ENCODE measurements around the gene ZNF839.

ZNF839 gene
- 22.2 to 31.4 (median 27.7) reads per million in 3 donors for total RNA-seq

DNA sequence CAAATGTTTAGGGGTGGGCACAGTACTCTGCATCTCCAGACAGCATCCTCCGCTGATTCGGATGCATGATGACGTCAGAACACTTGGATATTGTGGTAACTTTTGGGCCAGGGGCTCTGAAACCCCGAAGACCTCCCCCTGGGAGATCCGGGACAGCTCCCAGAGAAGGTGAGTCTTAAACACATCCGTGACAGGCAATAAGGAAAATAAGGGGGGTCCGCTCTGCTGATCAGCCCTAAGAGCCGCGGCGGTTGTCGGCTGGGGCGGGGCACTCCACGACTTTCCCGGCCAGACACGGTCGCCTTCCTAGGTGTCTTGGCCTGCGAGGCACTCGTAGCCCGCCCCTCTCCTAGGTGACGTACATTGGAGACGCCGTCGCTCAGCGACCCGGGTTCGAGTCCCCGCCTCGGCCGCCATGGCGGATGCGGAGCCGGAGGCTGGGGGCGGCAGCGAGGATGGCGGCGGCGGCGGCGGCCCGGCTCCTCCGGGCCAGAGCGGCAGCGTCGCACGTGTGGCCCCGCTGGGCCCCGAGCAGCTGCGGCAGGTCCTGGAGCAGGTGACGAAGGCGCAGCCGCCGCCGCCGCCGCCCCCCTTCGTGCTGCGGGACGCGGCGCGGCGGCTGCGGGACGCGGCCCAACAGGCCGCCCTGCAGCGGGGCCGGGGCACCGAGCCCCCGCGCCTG, at the start of gene ZNF839:
Gene ZNF839, plus strand, starts transcription at position 396 of the 682 bp plus-strand sequence. Its CDS starts 20 bp downstream, at position 416.
- no peaks in the 10 kb centered on the region for H3K9me3 ChIP-seq (ENCODE audit: control insufficient read depth, low read length)
- peak within 1 kb of the TSS; percentile 90 for H3K27ac ChIP-seq (ENCODE audit: insufficient read depth, low read length, poor library complexity, severe bottlenecking)
- peak; percentile 84 to 90 (median 86) for DNase-seq
- H3K27me3 ChIP-seq (replicated peaks; ENCODE audit: control insufficient read depth, insufficient read depth, low read length, poor library complexity, severe bottlenecking) = no peaks in the 10 kb centered on the region
- H3K4me1 ChIP-seq (ENCODE audit: control insufficient read depth, insufficient read depth, low read length, poor library complexity, severe bottlenecking) = peaks cover 38% of the 10 kb centered on the region
- H3K4me3 ChIP-seq (ENCODE audit: insufficient read depth, low read depth, low read length, poor library complexity, severe bottlenecking) = peak within 1 kb of the TSS; percentile 56
- H3K36me3 ChIP-seq (ENCODE audit: control insufficient read depth, insufficient read depth, low read length) = no peaks in the 10 kb centered on the region

GRCh38 chr14:102272392-102272791, 47.2 kb upstream of the ZNF839 start:
- no peak overlapping the region for H3K27ac ChIP-seq (ENCODE audit: insufficient read depth, low read length, poor library complexity, severe bottlenecking)
- H3K27me3 ChIP-seq (replicated peaks; ENCODE audit: control insufficient read depth, insufficient read depth, low read length, poor library complexity, severe bottlenecking) = no peaks in the 10 kb centered on the region
- H3K36me3 ChIP-seq (ENCODE audit: control insufficient read depth, insufficient read depth, low read length) = no peaks in the 10 kb centered on the region
- no peaks in the 10 kb centered on the region for H3K4me1 ChIP-seq (ENCODE audit: control insufficient read depth, insufficient read depth, low read length, poor library complexity, severe bottlenecking)
- H3K4me3 ChIP-seq (ENCODE audit: insufficient read depth, low read depth, low read length, poor library complexity, severe bottlenecking) = no peak overlapping the region
- DNase-seq = no peak
- H3K9me3 ChIP-seq (ENCODE audit: control insufficient read depth, low read length) = no peaks in the 10 kb centered on the region

DNA sequence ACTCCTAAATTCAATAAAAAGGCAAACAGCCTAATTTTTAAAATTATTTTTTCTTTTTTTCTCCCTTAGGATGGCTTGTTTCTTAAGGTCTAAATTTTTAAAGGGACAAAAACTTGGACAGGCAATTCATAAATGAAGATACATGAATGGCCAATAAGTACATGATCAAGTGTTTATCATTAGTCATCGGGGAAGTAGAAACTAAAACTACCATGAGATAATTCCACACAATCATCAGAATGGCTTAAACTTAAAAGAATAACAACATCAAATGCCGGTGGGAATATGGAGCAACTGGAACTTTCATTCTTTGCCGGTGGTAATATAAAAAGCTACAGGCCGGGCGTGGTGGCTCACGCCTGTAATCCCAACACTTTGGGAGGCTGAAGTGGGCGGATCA, 43.7 kb upstream of the ZNF839 start:
- Histone ChIP-seq H3K4me1 (ENCODE audit: control insufficient read depth, insufficient read depth, low read length, poor library complexity, severe bottlenecking) (no peaks in the 10 kb centered on the region), H3K27ac (ENCODE audit: insufficient read depth, low read length, poor library complexity, severe bottlenecking) (no peak overlapping the region), H3K27me3 (replicated peaks; ENCODE audit: control insufficient read depth, insufficient read depth, low read length, poor library complexity, severe bottlenecking) (no peaks in the 10 kb centered on the region), H3K4me3 (ENCODE audit: insufficient read depth, low read depth, low read length, poor library complexity, severe bottlenecking) (no peak overlapping the region), H3K9me3 (ENCODE audit: control insufficient read depth, low read length) (no peaks in the 10 kb centered on the region), H3K36me3 (ENCODE audit: control insufficient read depth, insufficient read depth, low read length) (no peaks in the 10 kb centered on the region)
- DNase-seq = no peak

DNA sequence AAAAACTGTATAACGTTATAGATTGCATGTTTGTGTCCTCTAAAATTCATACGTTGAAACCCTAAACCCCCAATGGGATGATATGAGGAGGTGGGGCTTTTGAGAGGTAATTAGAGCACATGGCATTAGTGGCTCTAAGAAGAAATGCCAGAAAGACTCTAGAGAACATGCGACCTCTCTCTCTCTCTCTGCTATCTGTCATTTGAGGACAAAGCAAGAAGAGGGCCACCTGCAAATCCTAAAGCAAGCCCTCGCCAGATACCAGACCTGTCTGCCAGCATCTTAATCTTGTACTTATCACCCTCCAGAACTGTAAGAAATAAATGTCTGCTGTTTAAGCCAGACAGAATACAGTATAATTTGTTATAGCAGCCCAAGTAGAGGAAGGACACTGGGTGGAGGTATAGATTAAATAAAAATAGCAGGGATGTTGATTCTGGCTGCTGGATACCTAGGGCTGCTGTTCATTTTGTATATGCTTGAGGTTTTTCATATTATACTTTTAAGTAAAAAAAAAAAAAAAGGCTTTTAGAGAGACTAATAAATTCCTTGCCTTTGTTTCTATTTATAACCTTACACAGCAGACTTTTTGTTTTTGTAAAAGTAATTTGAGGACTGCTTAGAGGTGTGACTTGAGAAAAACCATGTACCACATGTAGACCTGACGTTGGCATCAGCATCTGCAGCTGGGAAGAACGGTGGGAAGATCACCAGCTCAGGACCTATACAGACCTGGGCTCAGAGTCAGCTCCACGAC, 41.5 kb upstream of the ZNF839 start:
- H3K27ac ChIP-seq (ENCODE audit: insufficient read depth, low read length, poor library complexity, severe bottlenecking) = no peak overlapping the region
- H3K4me1 ChIP-seq (ENCODE audit: control insufficient read depth, insufficient read depth, low read length, poor library complexity, severe bottlenecking) = no peaks in the 10 kb centered on the region
- no peak for DNase-seq

DNA sequence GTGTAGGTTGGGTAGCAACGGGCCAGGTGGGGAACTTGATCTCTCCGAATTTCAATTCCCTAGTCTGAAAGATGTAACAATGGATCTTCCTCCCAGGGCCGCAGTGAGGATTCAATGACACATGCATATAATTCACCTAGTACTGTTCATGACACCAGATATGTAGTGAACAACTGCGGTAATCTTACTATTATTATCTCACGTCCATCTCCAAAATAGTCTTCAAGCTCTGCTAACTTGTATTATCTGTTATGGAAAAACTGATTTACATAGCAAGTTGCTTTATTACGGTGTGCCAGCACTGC, 41.0 kb upstream of the ZNF839 start:
- H3K4me3 ChIP-seq (ENCODE audit: insufficient read depth, low read depth, low read length, poor library complexity, severe bottlenecking) = no peak overlapping the region
- H3K4me1 ChIP-seq (ENCODE audit: control insufficient read depth, insufficient read depth, low read length, poor library complexity, severe bottlenecking) = no peaks in the 10 kb centered on the region
- no peak overlapping the region for H3K27ac ChIP-seq (ENCODE audit: insufficient read depth, low read length, poor library complexity, severe bottlenecking)
- no peaks in the 10 kb centered on the region for H3K9me3 ChIP-seq (ENCODE audit: control insufficient read depth, low read length)
- H3K27me3 ChIP-seq (replicated peaks; ENCODE audit: control insufficient read depth, insufficient read depth, low read length, poor library complexity, severe bottlenecking) = no peaks in the 10 kb centered on the region
- no peaks in the 10 kb centered on the region for H3K36me3 ChIP-seq (ENCODE audit: control insufficient read depth, insufficient read depth, low read length)
- DNase-seq = no peak

More for the DNA sequence above, 41.5 kb upstream of the ZNF839 start:
- Histone ChIP-seq H3K9me3 (ENCODE audit: control insufficient read depth, low read length) (no peaks in the 10 kb centered on the region), H3K36me3 (ENCODE audit: control insufficient read depth, insufficient read depth, low read length) (no peaks in the 10 kb centered on the region), H3K4me3 (ENCODE audit: insufficient read depth, low read depth, low read length, poor library complexity, severe bottlenecking) (no peak overlapping the region), H3K27me3 (replicated peaks; ENCODE audit: control insufficient read depth, insufficient read depth, low read length, poor library complexity, severe bottlenecking) (no peaks in the 10 kb centered on the region)

DNA sequence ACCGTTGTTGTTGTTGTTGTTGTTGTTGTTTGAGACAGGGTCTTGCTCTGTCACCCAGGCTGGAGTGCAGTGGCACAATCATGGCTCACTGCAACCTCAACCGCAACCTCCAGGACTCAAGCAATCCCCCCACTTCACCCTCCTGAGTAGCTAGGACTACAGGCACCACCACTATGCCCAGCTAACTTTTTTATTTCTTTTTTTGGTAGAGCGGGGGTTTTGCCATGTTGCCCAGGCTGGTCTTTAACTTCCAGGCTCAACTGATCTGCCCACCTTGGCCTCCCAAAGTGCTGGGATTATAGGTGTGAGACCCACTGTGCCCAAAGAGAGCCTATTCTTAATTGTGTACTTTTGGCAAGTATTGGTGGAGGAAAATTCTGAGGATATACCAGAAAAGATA, 40.3 kb upstream of the ZNF839 start:
- H3K4me1 ChIP-seq (ENCODE audit: control insufficient read depth, insufficient read depth, low read length, poor library complexity, severe bottlenecking) = no peaks in the 10 kb centered on the region
- no peaks in the 10 kb centered on the region for H3K9me3 ChIP-seq (ENCODE audit: control insufficient read depth, low read length)
- H3K4me3 ChIP-seq (ENCODE audit: insufficient read depth, low read depth, low read length, poor library complexity, severe bottlenecking) = no peak overlapping the region
- no peaks in the 10 kb centered on the region for H3K36me3 ChIP-seq (ENCODE audit: control insufficient read depth, insufficient read depth, low read length)
- no peak overlapping the region for H3K27ac ChIP-seq (ENCODE audit: insufficient read depth, low read length, poor library complexity, severe bottlenecking)
- H3K27me3 ChIP-seq (replicated peaks; ENCODE audit: control insufficient read depth, insufficient read depth, low read length, poor library complexity, severe bottlenecking) = no peaks in the 10 kb centered on the region
- DNase-seq = no peak

- H3K36me3 ChIP-seq (ENCODE audit: control insufficient read depth, insufficient read depth, low read length) = no peaks in the 10 kb centered on the region
- H3K27ac ChIP-seq (ENCODE audit: insufficient read depth, low read length, poor library complexity, severe bottlenecking) = no peak overlapping the region
- DNase-seq = no peak
- H3K4me1 ChIP-seq (ENCODE audit: control insufficient read depth, insufficient read depth, low read length, poor library complexity, severe bottlenecking) = no peaks in the 10 kb centered on the region
- no peaks in the 10 kb centered on the region for H3K9me3 ChIP-seq (ENCODE audit: control insufficient read depth, low read length)
- no peak overlapping the region for H3K4me3 ChIP-seq (ENCODE audit: insufficient read depth, low read depth, low read length, poor library complexity, severe bottlenecking)
- no peaks in the 10 kb centered on the region for H3K27me3 ChIP-seq (replicated peaks; ENCODE audit: control insufficient read depth, insufficient read depth, low read length, poor library complexity, severe bottlenecking)
Observed at GRCh38 chr14:102279688-102280348, 39.7 kb upstream of the ZNF839 start.

GRCh38 chr14:102280376-102280962, 39.1 kb upstream of the ZNF839 start:
- Histone ChIP-seq H3K27me3 (replicated peaks; ENCODE audit: control insufficient read depth, insufficient read depth, low read length, poor library complexity, severe bottlenecking) (no peaks in the 10 kb centered on the region), H3K4me3 (ENCODE audit: insufficient read depth, low read depth, low read length, poor library complexity, severe bottlenecking) (no peak overlapping the region), H3K36me3 (ENCODE audit: control insufficient read depth, insufficient read depth, low read length) (no peaks in the 10 kb centered on the region), H3K4me1 (ENCODE audit: control insufficient read depth, insufficient read depth, low read length, poor library complexity, severe bottlenecking) (no peaks in the 10 kb centered on the region), H3K9me3 (ENCODE audit: control insufficient read depth, low read length) (no peaks in the 10 kb centered on the region), H3K27ac (ENCODE audit: insufficient read depth, low read length, poor library complexity, severe bottlenecking) (no peak overlapping the region)
- DNase-seq = no peak

DNA sequence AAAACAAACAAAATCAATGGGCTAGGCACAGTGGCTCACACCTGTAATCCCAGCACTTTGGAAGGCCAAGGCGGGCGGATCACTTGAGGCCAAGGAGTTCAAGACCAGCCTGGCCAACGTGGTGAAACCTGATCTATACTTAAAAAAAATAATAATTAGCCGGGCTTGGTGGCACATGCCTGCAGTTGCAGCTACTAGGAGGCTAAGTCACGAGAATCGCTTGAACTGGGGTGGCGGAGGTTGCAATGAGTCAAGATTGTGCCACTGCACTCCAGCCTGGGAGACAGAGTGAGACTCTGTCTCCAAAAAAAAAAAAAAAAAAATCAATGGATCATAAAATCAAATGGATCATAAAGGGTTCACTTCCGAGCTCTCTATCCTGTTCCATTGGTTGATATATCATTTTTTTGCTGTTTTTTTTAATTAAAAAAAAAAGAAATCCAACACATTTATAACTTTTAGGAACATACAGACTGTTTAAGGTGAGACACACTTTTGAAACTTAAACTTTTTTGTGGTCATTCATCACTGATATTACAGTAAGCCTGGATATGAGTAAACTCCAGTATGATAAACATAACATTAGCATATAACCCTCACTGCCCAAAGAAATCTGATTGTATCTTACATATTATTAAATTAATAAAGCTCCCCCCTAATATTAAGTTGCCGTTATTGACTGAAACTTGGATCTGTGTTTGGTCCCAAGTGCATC, 36.6 kb upstream of the ZNF839 start:
- H3K36me3 ChIP-seq (ENCODE audit: control insufficient read depth, insufficient read depth, low read length) = no peaks in the 10 kb centered on the region
- DNase-seq = no peak
- no peak overlapping the region for H3K4me3 ChIP-seq (ENCODE audit: insufficient read depth, low read depth, low read length, poor library complexity, severe bottlenecking)
- no peaks in the 10 kb centered on the region for H3K9me3 ChIP-seq (ENCODE audit: control insufficient read depth, low read length)
- H3K27me3 ChIP-seq (replicated peaks; ENCODE audit: control insufficient read depth, insufficient read depth, low read length, poor library complexity, severe bottlenecking) = no peaks in the 10 kb centered on the region
- no peak overlapping the region for H3K27ac ChIP-seq (ENCODE audit: insufficient read depth, low read length, poor library complexity, severe bottlenecking)
- no peaks in the 10 kb centered on the region for H3K4me1 ChIP-seq (ENCODE audit: control insufficient read depth, insufficient read depth, low read length, poor library complexity, severe bottlenecking)

Data from effector memory CD4-positive, alpha-beta T cell (primary cell).